NCI-H1694 treated with DMSO at 0.1 percent for 48 hours (cell line): ENCODE data around the gene C5orf58.

ENCODE experiments used
- DNase-seq: peaks from one replicate; lab custom pipeline; 2025; lab: John Stamatoyannopoulos, UW

C5orf58 gene

GRCh38 chr5:170232786-170233185, at the start of gene C5orf58:
Gene C5orf58 (plus strand): TSS chr5:170232985. CDS start chr5:170234977, 1,992 bp downstream.
- DNase-seq = no peak

GRCh38 chr5:170183816-170184687, 48.7 kb upstream of the C5orf58 start:
- DNase-seq = peak; percentile 51

GRCh38 chr5:170184737-170185136, 48.0 kb upstream of the C5orf58 start:
- no peak for DNase-seq

GRCh38 chr5:170186156-170186555, 46.6 kb upstream of the C5orf58 start:
- no peak for DNase-seq

GRCh38 chr5:170186856-170187255, 45.9 kb upstream of the C5orf58 start:
- no peak for DNase-seq

GRCh38 chr5:170190436-170191134, 42.2 kb upstream of the C5orf58 start:
- no peak for DNase-seq

GRCh38 chr5:170192829-170193228, 40.0 kb upstream of the C5orf58 start:
- no peak for DNase-seq

- DNase-seq = peak; percentile 8
Observed at GRCh38 chr5:170195961-170196360, 36.8 kb upstream of the C5orf58 start.

GRCh38 chr5:170200876-170201275, 31.9 kb upstream of the C5orf58 start:
- DNase-seq = no peak

GRCh38 chr5:170201311-170201710, 31.5 kb upstream of the C5orf58 start:
- no peak for DNase-seq

GRCh38 chr5:170202117-170202516, 30.7 kb upstream of the C5orf58 start:
- DNase-seq = no peak

GRCh38 chr5:170204202-170204601, 28.6 kb upstream of the C5orf58 start:
- DNase-seq = no peak

- no peak for DNase-seq
Observed at GRCh38 chr5:170206216-170206615, 26.6 kb upstream of the C5orf58 start.

GRCh38 chr5:170206958-170207357, 25.8 kb upstream of the C5orf58 start:
- no peak for DNase-seq

- no peak for DNase-seq
Observed at GRCh38 chr5:170211575-170212334, 21.0 kb upstream of the C5orf58 start.

GRCh38 chr5:170216257-170216864, 16.4 kb upstream of the C5orf58 start:
- DNase-seq = peak; percentile 42

GRCh38 chr5:170217831-170218230, 15.0 kb upstream of the C5orf58 start:
- DNase-seq = no peak

- peak; percentile 18 for DNase-seq
Observed at GRCh38 chr5:170218726-170219125, 14.1 kb upstream of the C5orf58 start.

- DNase-seq = no peak
Observed at GRCh38 chr5:170219615-170220014, 13.2 kb upstream of the C5orf58 start.

- DNase-seq = no peak
Observed at GRCh38 chr5:170220191-170220590, 12.6 kb upstream of the C5orf58 start.

- no peak for DNase-seq
Observed at GRCh38 chr5:170221327-170221741, 11.5 kb upstream of the C5orf58 start.

GRCh38 chr5:170223360-170223759, 9.4 kb upstream of the C5orf58 start:
- DNase-seq = no peak
